ENCODE data around the gene PHOX2B. TPM values are rescaled to one million over a fixed set of nuclear protein-coding genes. Genes with fewer than 3 reads are reported as not detected.

The PHOX2B gene
- polyA plus RNA-seq, 2 donors = not detected

DNA sequence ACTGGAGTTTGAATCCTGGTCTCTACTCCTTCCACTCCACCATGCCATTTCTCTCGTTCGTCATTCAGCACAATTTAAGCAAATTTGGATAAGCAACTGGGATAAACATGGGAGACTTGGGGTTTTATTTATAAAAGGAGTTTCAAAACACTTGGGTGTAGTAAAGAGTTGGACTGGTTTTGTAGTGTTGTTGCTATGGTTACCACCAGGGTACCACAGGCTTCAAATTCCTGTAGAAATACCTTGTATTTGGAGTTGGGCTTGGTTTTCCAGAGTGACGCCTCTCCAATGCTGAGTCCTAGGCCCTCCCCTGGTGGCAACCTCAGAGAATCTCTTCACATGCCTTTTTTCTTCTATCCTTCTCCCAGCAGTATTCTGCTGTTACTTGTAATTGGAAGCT lies 27.9 kb upstream of the PHOX2B start:
- H3K4me1 ChIP-seq (ENCODE audit: control insufficient read depth in 2 of 2, insufficient read depth in 2 of 2, low read length in 1 of 2) = no peaks in the 10 kb centered on the region
- no peaks in the 10 kb centered on the region for H3K27me3 ChIP-seq (ENCODE audit: control insufficient read depth in 1 of 2, insufficient read depth in 2 of 2, low read length in 2 of 2)
- no peak overlapping the region for H3K27ac ChIP-seq (ENCODE audit: low read depth in 2 of 2, low read length in 1 of 2)
- WGBS, 2 donors = 80 to 85% methylated on average over 3 of the region's 3 CpGs
- H3K4me3 ChIP-seq (ENCODE audit: low read depth in 1 of 2, low read length in 2 of 2) = no peak overlapping the region
- no peaks in the 10 kb centered on the region for H3K9me3 ChIP-seq (ENCODE audit: control insufficient read depth in 2 of 2, insufficient read depth in 1 of 2, low read depth in 1 of 2, low read length in 1 of 2)
- no peaks in the 10 kb centered on the region for H3K36me3 ChIP-seq (ENCODE audit: control insufficient read depth in 2 of 2, insufficient read depth in 2 of 2, low read length in 1 of 2)

DNA sequence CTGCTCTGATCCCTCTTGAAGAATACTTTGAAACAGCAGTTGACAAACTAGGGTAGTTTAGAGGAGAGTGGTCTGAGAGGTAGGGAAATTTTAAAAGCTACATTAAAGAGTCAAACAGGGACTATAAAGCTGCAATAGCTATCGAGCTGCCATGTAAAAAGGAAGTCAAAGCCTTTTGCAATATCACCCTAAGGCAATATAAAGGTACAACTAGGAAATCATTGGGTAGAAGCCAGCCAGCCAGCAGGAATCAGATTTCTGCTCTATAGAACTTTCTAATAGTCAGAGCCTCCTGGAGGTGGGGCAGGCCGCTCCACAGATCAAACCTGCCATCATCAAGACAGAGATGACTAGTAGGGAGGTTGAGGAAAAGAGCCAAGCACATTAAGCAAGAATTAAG lies 15.2 kb upstream of the PHOX2B start:
- no peak overlapping the region for H3K4me3 ChIP-seq (ENCODE audit: low read depth in 1 of 2, low read length in 2 of 2)
- no peaks in the 10 kb centered on the region for H3K36me3 ChIP-seq (ENCODE audit: control insufficient read depth in 2 of 2, insufficient read depth in 2 of 2, low read length in 1 of 2)
- H3K9me3 ChIP-seq (ENCODE audit: control insufficient read depth in 2 of 2, insufficient read depth in 1 of 2, low read depth in 1 of 2, low read length in 1 of 2) = no peaks in the 10 kb centered on the region
- peaks cover 2 to 3% of the 10 kb centered on the region in 2 donors for H3K27me3 ChIP-seq (ENCODE audit: control insufficient read depth in 1 of 2, insufficient read depth in 2 of 2, low read length in 2 of 2)
- no peaks in the 10 kb centered on the region for H3K4me1 ChIP-seq (ENCODE audit: control insufficient read depth in 2 of 2, insufficient read depth in 2 of 2, low read length in 1 of 2)
- WGBS, 2 donors = 43 to 49% methylated on average over 2 of the region's 2 CpGs
- H3K27ac ChIP-seq (ENCODE audit: low read depth in 2 of 2, low read length in 1 of 2) = no peak overlapping the region

DNA sequence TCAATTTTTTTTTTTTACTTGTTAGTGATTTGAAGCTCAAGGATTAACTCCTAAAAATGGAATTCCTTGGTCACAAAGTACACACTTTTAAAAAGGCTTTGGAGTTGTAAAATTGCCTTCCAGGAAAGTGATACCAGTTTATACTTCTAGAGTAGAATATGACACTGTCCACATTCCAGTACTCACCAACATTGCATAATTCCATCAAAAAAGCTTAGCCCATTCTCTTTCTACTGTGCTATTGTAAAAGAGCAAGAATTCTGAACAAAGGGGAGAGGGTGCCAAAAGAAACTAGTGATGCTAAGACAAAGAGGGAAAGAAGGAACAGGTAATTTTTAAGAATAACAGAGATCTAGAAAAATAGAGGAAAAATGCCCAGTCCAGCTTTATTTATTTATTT lies 10.4 kb upstream of the PHOX2B start:
- Histone ChIP-seq H3K36me3 (ENCODE audit: control insufficient read depth in 2 of 2, insufficient read depth in 2 of 2, low read length in 1 of 2) (no peaks in the 10 kb centered on the region), H3K4me1 (ENCODE audit: control insufficient read depth in 2 of 2, insufficient read depth in 2 of 2, low read length in 1 of 2) (no peaks in the 10 kb centered on the region), H3K27ac (ENCODE audit: low read depth in 2 of 2, low read length in 1 of 2) (no peak overlapping the region), H3K9me3 (ENCODE audit: control insufficient read depth in 2 of 2, insufficient read depth in 1 of 2, low read depth in 1 of 2, low read length in 1 of 2) (no peaks in the 10 kb centered on the region), H3K4me3 (ENCODE audit: low read depth in 1 of 2, low read length in 2 of 2) (no peak overlapping the region), H3K27me3 (ENCODE audit: control insufficient read depth in 1 of 2, insufficient read depth in 2 of 2, low read length in 2 of 2) (peaks cover 0 to 2% of the 10 kb centered on the region in 2 donors)

DNA sequence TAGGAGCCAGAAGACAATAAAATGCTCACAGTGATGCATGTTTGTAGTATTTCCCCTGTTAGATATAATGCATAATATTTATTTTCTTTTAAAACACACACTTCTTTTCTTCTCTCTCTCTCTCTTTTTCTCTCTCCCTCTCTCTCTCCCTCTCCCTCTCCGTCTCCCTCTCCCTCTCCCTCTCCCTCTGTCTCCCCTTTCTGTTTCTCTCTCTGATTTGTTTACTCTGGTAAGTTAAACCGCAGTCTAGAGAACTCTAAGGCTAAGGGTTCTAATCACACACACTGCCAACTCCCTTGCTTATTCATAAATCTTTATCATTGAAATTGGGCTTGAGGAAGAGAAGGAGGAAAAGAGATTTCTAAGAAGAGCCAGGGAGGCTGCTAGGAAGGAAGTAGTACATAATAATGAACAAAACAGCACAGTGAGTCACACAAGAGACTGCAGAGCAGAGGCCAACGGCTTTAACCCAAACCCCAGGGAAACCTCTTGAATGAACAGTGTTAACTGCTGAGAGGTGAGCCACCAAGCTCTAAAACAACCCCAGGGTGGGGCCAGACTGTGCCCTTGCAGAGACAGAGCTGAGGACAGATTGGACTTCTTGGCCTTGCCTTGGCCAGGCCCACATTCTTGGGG lies 9.1 kb upstream of the PHOX2B start:
- H3K9me3 ChIP-seq (ENCODE audit: control insufficient read depth in 2 of 2, insufficient read depth in 1 of 2, low read depth in 1 of 2, low read length in 1 of 2) = no peaks in the 10 kb centered on the region
- H3K27ac ChIP-seq (ENCODE audit: low read depth in 2 of 2, low read length in 1 of 2) = no peak overlapping the region
- no peaks in the 10 kb centered on the region for H3K4me1 ChIP-seq (ENCODE audit: control insufficient read depth in 2 of 2, insufficient read depth in 2 of 2, low read length in 1 of 2)
- H3K36me3 ChIP-seq (ENCODE audit: control insufficient read depth in 2 of 2, insufficient read depth in 2 of 2, low read length in 1 of 2) = no peaks in the 10 kb centered on the region
- no peak overlapping the region for H3K4me3 ChIP-seq (ENCODE audit: low read depth in 1 of 2, low read length in 2 of 2)
- no peaks in the 10 kb centered on the region for H3K27me3 ChIP-seq (ENCODE audit: control insufficient read depth in 1 of 2, insufficient read depth in 2 of 2, low read length in 2 of 2)
- 16 to 23% methylated on average over 3 of the region's 3 CpGs for WGBS, 2 donors

DNA sequence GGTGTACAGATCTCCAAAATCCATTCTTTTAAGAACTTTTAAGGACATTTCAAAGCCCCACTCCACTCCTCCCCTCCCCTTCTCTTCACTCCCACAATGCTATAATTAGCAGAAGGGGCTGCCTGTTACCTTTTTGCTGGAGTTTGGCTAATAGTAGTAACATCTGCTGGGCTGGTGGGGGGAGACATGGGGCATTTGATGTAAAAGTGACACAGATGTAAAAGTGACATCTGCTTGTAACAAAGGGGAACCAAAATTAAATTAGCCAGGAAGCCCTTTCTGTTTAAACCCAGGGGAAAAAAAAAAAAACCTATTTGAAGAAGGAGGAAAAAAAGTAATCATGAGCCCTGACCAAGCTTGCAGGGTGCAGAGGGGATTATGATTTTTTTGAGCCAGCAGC lies 5.4 kb upstream of the PHOX2B start:
- H3K27ac ChIP-seq (ENCODE audit: low read depth in 2 of 2, low read length in 1 of 2) = no peak overlapping the region
- H3K9me3 ChIP-seq (ENCODE audit: control insufficient read depth in 2 of 2, insufficient read depth in 1 of 2, low read depth in 1 of 2, low read length in 1 of 2) = peaks cover 0 to 5% of the 10 kb centered on the region in 2 donors
- peaks cover 0 to 5% of the 10 kb centered on the region in 2 donors for H3K4me1 ChIP-seq (ENCODE audit: control insufficient read depth in 2 of 2, insufficient read depth in 2 of 2, low read length in 1 of 2)
- H3K36me3 ChIP-seq (ENCODE audit: control insufficient read depth in 2 of 2, insufficient read depth in 2 of 2, low read length in 1 of 2) = no peaks in the 10 kb centered on the region
- H3K4me3 ChIP-seq (ENCODE audit: low read depth in 1 of 2, low read length in 2 of 2) = no peak overlapping the region
- peaks cover 7 to 10% of the 10 kb centered on the region in 2 donors for H3K27me3 ChIP-seq (ENCODE audit: control insufficient read depth in 1 of 2, insufficient read depth in 2 of 2, low read length in 2 of 2)

DNA sequence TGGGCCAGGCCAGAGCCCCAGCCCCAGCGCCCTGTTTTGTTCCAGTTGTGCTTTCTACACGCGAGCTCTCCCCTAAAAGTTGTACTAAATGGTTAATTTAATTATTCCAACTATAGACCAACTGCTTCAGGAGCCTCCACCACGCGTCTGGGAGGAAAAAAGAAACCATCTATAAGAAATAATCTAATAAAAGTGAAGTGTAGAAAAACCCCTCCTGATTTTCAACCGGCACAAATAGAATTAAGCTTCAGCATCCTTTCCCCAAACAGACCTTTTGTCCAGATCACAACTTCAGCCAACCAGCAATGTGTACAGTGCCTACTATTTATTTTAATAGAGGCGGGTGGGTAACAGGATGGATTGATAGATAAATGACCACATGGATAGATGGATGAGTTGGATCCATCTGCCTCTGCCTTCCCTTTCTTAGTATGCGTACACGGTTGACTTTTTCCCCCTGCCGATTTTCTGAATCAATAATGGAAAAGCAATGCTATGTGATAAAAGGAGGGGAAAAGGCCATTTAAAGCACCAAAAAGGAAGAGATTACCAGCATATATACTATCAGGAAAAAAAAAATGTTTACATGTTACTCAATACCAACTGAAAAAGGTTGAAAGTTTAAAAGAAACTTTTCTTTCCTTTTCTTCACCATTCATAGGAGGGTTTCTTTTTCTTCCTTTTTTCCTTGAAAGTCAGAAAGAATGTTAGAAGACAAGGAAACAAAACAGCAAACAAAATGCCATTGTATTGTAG lies 3.7 kb upstream of the PHOX2B start:
- Histone ChIP-seq H3K9me3 (ENCODE audit: control insufficient read depth in 2 of 2, insufficient read depth in 1 of 2, low read depth in 1 of 2, low read length in 1 of 2) (peaks cover 0 to 5% of the 10 kb centered on the region in 2 donors), H3K4me3 (ENCODE audit: low read depth in 1 of 2, low read length in 2 of 2) (no peak overlapping the region), H3K36me3 (ENCODE audit: control insufficient read depth in 2 of 2, insufficient read depth in 2 of 2, low read length in 1 of 2) (no peaks in the 10 kb centered on the region), H3K27me3 (ENCODE audit: control insufficient read depth in 1 of 2, insufficient read depth in 2 of 2, low read length in 2 of 2) (peaks cover 7 to 14% of the 10 kb centered on the region in 2 donors), H3K27ac (ENCODE audit: low read depth in 2 of 2, low read length in 1 of 2) (no peak overlapping the region), H3K4me1 (ENCODE audit: control insufficient read depth in 2 of 2, insufficient read depth in 2 of 2, low read length in 1 of 2) (peaks cover 0 to 5% of the 10 kb centered on the region in 2 donors)
- 18 to 21% methylated on average over 10 of the region's 10 CpGs for WGBS, 2 donors

DNA sequence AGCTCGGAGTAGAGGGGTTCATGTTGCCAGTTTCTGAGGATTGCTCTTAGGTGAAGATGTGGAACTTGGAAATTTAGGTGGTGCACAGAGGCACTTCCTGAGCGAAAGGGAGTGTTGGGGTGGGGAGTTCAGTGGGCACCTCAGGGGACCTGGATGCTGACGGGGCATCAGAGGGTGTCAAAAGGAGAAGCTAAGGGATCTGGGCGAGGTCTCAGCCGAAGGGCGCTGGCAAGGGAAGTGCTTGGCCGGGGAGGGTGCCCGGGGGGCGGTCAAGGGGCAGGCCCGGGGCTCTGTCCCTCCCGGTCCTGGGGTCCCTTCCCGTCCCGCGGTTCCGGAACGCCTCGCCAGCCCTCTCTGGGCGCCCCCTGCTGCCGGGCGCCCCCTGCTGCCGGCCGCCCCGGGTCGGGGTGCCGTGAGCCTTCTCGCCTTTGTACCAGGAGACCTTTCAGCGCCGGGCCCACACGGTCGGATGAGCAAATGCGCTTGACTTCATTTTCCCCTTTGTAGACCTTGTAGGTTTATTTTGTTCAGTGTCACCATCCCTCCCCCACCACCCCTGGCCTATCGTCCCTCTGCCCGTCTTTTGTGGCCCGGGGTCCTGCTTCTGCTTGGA lies 3.0 kb upstream of the PHOX2B start:
- Histone ChIP-seq H3K27me3 (ENCODE audit: control insufficient read depth in 1 of 2, insufficient read depth in 2 of 2, low read length in 2 of 2) (peaks cover 12 to 17% of the 10 kb centered on the region in 2 donors), H3K4me1 (ENCODE audit: control insufficient read depth in 2 of 2, insufficient read depth in 2 of 2, low read length in 1 of 2) (peaks cover 1 to 5% of the 10 kb centered on the region in 2 donors), H3K27ac (ENCODE audit: low read depth in 2 of 2, low read length in 1 of 2) (no peak overlapping the region), H3K36me3 (ENCODE audit: control insufficient read depth in 2 of 2, insufficient read depth in 2 of 2, low read length in 1 of 2) (no peaks in the 10 kb centered on the region), H3K4me3 (ENCODE audit: low read depth in 1 of 2, low read length in 2 of 2) (no peak overlapping the region), H3K9me3 (ENCODE audit: control insufficient read depth in 2 of 2, insufficient read depth in 1 of 2, low read depth in 1 of 2, low read length in 1 of 2) (peaks cover 0 to 5% of the 10 kb centered on the region in 2 donors)
- WGBS, 2 donors = 4 to 6% methylated on average over 23 to 34 of the region's 34 CpGs

DNA sequence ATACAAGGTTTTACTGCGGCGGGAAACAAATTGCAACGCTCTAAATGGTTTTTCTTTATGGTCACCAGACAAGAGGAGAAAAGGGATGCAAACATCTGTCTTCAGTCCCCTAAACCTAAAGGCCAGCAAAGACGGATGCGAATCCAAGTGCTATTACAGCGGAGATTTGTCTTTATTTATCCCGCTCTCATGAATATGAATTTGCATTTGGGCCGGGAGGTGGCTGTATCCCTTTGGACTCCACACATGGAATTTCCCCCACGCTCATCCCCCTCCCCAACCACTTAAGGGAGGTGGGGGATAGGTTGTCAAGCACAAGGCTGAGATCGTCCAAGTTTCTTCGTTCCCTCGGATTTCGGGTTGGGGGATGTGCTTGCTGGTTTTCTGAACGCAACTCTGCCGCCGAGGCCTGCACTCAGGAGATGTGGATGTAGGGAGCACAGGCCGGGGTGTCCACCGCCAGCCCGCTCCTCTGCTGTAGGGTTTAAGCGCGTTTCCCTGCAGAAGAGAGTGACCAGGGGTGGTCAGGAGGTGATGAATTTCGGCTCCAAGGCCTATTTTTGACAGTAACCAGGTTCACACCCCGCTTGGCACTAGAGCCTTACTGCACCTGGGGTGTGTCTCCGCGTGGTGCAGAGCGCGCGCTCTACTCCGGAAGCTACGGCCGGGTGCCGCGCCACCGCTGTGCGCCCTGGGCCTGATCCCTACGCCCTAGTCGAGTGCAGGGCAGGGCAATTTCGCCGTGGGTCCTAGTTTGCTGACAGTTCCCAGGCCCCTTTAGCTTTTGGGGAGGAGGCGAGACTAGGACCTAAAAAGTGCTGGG lies 2.3 kb upstream of the PHOX2B start:
- H3K27ac ChIP-seq (ENCODE audit: low read depth in 2 of 2, low read length in 1 of 2) = no peak overlapping the region
- WGBS, 2 donors = 6 to 10% methylated on average over 40 of the region's 40 CpGs
- no peaks in the 10 kb centered on the region for H3K36me3 ChIP-seq (ENCODE audit: control insufficient read depth in 2 of 2, insufficient read depth in 2 of 2, low read length in 1 of 2)
- peaks cover 2 to 5% of the 10 kb centered on the region in 2 donors for H3K4me1 ChIP-seq (ENCODE audit: control insufficient read depth in 2 of 2, insufficient read depth in 2 of 2, low read length in 1 of 2)
- H3K4me3 ChIP-seq (ENCODE audit: low read depth in 1 of 2, low read length in 2 of 2) = no peak overlapping the region
- H3K27me3 ChIP-seq (ENCODE audit: control insufficient read depth in 1 of 2, insufficient read depth in 2 of 2, low read length in 2 of 2) = peaks cover 17 to 19% of the 10 kb centered on the region in 2 donors
- peaks cover 0 to 5% of the 10 kb centered on the region in 2 donors for H3K9me3 ChIP-seq (ENCODE audit: control insufficient read depth in 2 of 2, insufficient read depth in 1 of 2, low read depth in 1 of 2, low read length in 1 of 2)

DNA sequence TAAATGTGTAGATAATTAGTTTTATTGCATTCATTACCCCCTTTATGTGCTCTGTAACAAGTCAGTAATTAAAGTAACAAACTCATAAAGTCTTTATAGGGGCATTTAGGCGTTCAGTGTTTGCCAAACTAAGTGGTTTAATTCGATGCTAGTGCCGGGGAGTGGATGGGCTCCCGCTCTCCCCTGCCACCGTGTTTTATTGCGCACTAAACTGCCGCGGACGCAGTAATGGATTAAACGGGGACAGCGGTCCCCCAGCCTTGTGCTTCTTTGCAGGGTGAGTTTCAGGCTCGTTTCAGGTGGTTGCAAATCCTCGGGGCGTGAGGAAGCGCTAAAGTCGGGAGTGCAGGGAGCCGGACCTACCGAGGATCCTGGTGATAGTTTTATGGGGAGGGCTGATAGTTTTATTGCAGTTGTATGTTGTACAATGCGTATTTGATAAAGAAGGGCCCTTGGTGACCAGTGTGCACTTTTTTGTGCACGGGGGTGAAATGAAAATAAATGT lies 1.6 kb upstream of the PHOX2B start:
- WGBS, 2 donors = 6 to 9% methylated on average over 20 of the region's 20 CpGs
- peaks cover 0 to 9% of the 10 kb centered on the region in 2 donors for H3K9me3 ChIP-seq (ENCODE audit: control insufficient read depth in 2 of 2, insufficient read depth in 1 of 2, low read depth in 1 of 2, low read length in 1 of 2)
- H3K4me1 ChIP-seq (ENCODE audit: control insufficient read depth in 2 of 2, insufficient read depth in 2 of 2, low read length in 1 of 2) = peaks cover 2 to 9% of the 10 kb centered on the region in 2 donors
- no peaks in the 10 kb centered on the region for H3K36me3 ChIP-seq (ENCODE audit: control insufficient read depth in 2 of 2, insufficient read depth in 2 of 2, low read length in 1 of 2)
- H3K27me3 ChIP-seq (ENCODE audit: control insufficient read depth in 1 of 2, insufficient read depth in 2 of 2, low read length in 2 of 2) = peaks cover 17 to 26% of the 10 kb centered on the region in 2 donors
- H3K4me3 ChIP-seq (ENCODE audit: low read depth in 1 of 2, low read length in 2 of 2) = no peak overlapping the region
- H3K27ac ChIP-seq (ENCODE audit: low read depth in 2 of 2, low read length in 1 of 2) = no peak overlapping the region

Data from esophagus (tissue), 2 donors.